Activated B cell treated with CpG ODN at 0.5 μM for 24 hours (primary cell): ENCODE measurements around the gene CEP55. TPM values are rescaled to one million over a fixed set of nuclear protein-coding genes. Genes with fewer than 3 reads are reported as not detected.

Experiments
- ATAC-seq: fragments of 200-7000 bp; cut with Tn5 transposase; one replicate; pipeline ENCODE4 v1.10.0; 2021; ENCODE audit warnings: low read depth, mild to moderate bottlenecking, moderate library complexity
- CTCF ChIA-PET: fragments of 350-600 bp; sonication (Branson Sonifier 250); formaldehyde crosslinking; loops from one replicate; lab custom pipeline; 2021; ENCODE audit warnings: antibody characterized with exemption; lab: Charles Lee
- POLR2A ChIA-PET: fragments of 350-600 bp; sonication (Branson Sonifier 250); formaldehyde crosslinking; loops from one replicate; lab custom pipeline; 2021; ENCODE audit warnings: antibody characterized with exemption; lab: Charles Lee
- DNase-seq: peaks from one replicate; pipeline ENCODE4 v3.0.0; 2022
- H3K27ac Mint-ChIP-seq: one replicate; pipeline ENCODE4 v1.8.0; 2020; ENCODE audit warnings: mixed read lengths
- H3K27me3 Mint-ChIP-seq: one replicate; pipeline ENCODE4 v1.8.0; 2021; ENCODE audit warnings: mixed read lengths
- H3K36me3 Mint-ChIP-seq: one replicate; pipeline ENCODE4 v1.8.0; 2021; ENCODE audit warnings: low read depth, mixed read lengths
- H3K4me1 Mint-ChIP-seq: one replicate; pipeline ENCODE4 v1.8.0; 2021; ENCODE audit warnings: mixed read lengths
- H3K4me3 Mint-ChIP-seq: one replicate; pipeline ENCODE4 v1.8.0; 2020; ENCODE audit warnings: mild to moderate bottlenecking, mixed read lengths
- H3K9me3 Mint-ChIP-seq: one replicate; pipeline ENCODE4 v1.8.0; 2020; ENCODE audit warnings: mixed read lengths
- CTCF ChIP-seq: fragments of 200-600 bp; IDR thresholded peaks from one replicate; pipeline ENCODE4 v1.8.0; 2022; ENCODE audit warnings: antibody characterized with exemption, mild to moderate bottlenecking
- intact Hi-C: fragments of 100-400 bp; cut with micrococcal nuclease; formaldehyde crosslinking; loops from one replicate; pipeline ENCODE4 v1.15.1; 2024
- total RNA-seq: library from RNA; stranded (reverse); gene quantifications from 2 replicates; pipeline ENCODE4 v1.2.3, GENCODE V29; 2022

Gene CEP55
- total RNA-seq, 1 donor from 2014 or later, result 1.6 TPM

GRCh38 chr10:93559490-93559889 is 63.1 kb downstream of the CEP55 start:
- Mint-ChIP-seq H3K36me3 (no peaks in the 10 kb centered on the region), H3K27ac (no peak overlapping the region), H3K4me1 (no peaks in the 10 kb centered on the region), H3K4me3 (no peak overlapping the region), H3K9me3 (no peaks in the 10 kb centered on the region), H3K27me3 (peaks cover 12% of the 10 kb centered on the region)
- no peak for DNase-seq
- no peak for TF ChIP-seq CTCF
- ATAC-seq, result no peak
- CTCF ChIA-PET, result no interaction called here
- intact Hi-C loops, result no loop called here
- POLR2A ChIA-PET, result no interaction called here

GRCh38 chr10:93560541-93560940 is 64.1 kb downstream of the CEP55 start:
- peaks cover 17% of the 10 kb centered on the region for H3K27me3 Mint-ChIP-seq
- ATAC-seq (no peak), DNase-seq (no peak)
- ChIA-PET POLR2A (no interaction called here), CTCF (no interaction called here)
- H3K4me1 Mint-ChIP-seq, result no peaks in the 10 kb centered on the region
- H3K9me3 Mint-ChIP-seq, result no peaks in the 10 kb centered on the region
- no peak overlapping the region for H3K27ac Mint-ChIP-seq
- no peaks in the 10 kb centered on the region for H3K36me3 Mint-ChIP-seq
- H3K4me3 Mint-ChIP-seq, result no peak overlapping the region
- TF ChIP-seq CTCF, result no peak
- intact Hi-C loops, result no loop called here

- Mint-ChIP-seq H3K27ac (no peak overlapping the region), H3K27me3 (peaks cover 51% of the 10 kb centered on the region), H3K4me1 (peaks cover 3% of the 10 kb centered on the region), H3K4me3 (no peak overlapping the region), H3K36me3 (no peaks in the 10 kb centered on the region), H3K9me3 (no peaks in the 10 kb centered on the region)
- ChIA-PET POLR2A (no interaction called here), CTCF (interaction anchor here (1.1 kb wide), 1 partner anchor 11 kb away, joined by 4 read pairs; no protein-coding TSS in a partner anchor)
- intact Hi-C loops, result no loop called here
- ATAC-seq, result no peak
- DNase-seq, result no peak
- TF ChIP-seq CTCF, result no peak
Observed at GRCh38 chr10:93565446-93565845, 69.0 kb downstream of the CEP55 start.

GRCh38 chr10:93566435-93567276 is 70.2 kb downstream of the CEP55 start, which contains the start of gene FFAR4:
Gene FFAR4 (plus strand): TSS chr10:93566665. CDS start chr10:93566721, 56 bp downstream.
- peaks cover 3% of the 10 kb centered on the region for H3K4me1 Mint-ChIP-seq
- ChIA-PET POLR2A (no interaction called here), CTCF (no interaction called here)
- no peak for TF ChIP-seq CTCF
- ATAC-seq, result no peak
- DNase-seq, result no peak
- intact Hi-C loops, result no loop called here
- no peak within 1 kb of the TSS for H3K4me3 Mint-ChIP-seq
- H3K9me3 Mint-ChIP-seq, result no peaks in the 10 kb centered on the region
- H3K36me3 Mint-ChIP-seq, result no peaks in the 10 kb centered on the region
- H3K27ac Mint-ChIP-seq, result no peak within 1 kb of the TSS
- peaks cover 53% of the 10 kb centered on the region for H3K27me3 Mint-ChIP-seq

GRCh38 chr10:93567277-93568104 is 71.1 kb downstream of the CEP55 start:
- H3K4me3 Mint-ChIP-seq, result no peak overlapping the region
- ChIA-PET CTCF (no interaction called here), POLR2A (no interaction called here)
- no peak overlapping the region for H3K27ac Mint-ChIP-seq
- no peak for TF ChIP-seq CTCF
- peaks cover 3% of the 10 kb centered on the region for H3K4me1 Mint-ChIP-seq
- no peaks in the 10 kb centered on the region for H3K9me3 Mint-ChIP-seq
- H3K36me3 Mint-ChIP-seq, result no peaks in the 10 kb centered on the region
- H3K27me3 Mint-ChIP-seq, result peaks cover 59% of the 10 kb centered on the region
- intact Hi-C loops, result no loop called here
- no peak for DNase-seq
- ATAC-seq, result no peak
